HUDEP-2 (cell line): ENCODE data around the gene AMPH.
"Not testable (repeated sequence)": the region's sequence is repeated elsewhere in the genome, so short reads cannot be mapped to it uniquely, and the experiment has no call there.

Source experiments
- DNase-seq, 76 experiments: peaks; one replicate each; lab custom pipeline; 2025; ENCODE audit not compliant: unreplicated experiment in 76 of 76; lab: John Stamatoyannopoulos, UW

The AMPH gene

GRCh38 chr7:38629651-38630510 is 1.3 kb downstream of the AMPH start:
- no peak for DNase-seq

- DNase-seq, result no peak
These were observed 2.4 kb downstream of the AMPH start for GRCh38 chr7:38628630-38629385.

GRCh38 chr7:38625866-38626265 is 5.3 kb downstream of the AMPH start:
- DNase-seq, result no peak

- DNase-seq, result no peak
These were observed 15.5 kb downstream of the AMPH start for GRCh38 chr7:38615665-38616064.

- DNase-seq, result no peak
These were observed 23.7 kb downstream of the AMPH start for GRCh38 chr7:38607466-38607865.

- no peak for DNase-seq
These were observed 30.4 kb downstream of the AMPH start for GRCh38 chr7:38600741-38601140.

GRCh38 chr7:38594949-38595348 is 36.2 kb downstream of the AMPH start:
- DNase-seq, result no peak

- no peak for DNase-seq
These were observed 38.4 kb downstream of the AMPH start for GRCh38 chr7:38592737-38593288.

GRCh38 chr7:38585572-38586354 is 45.4 kb downstream of the AMPH start:
- DNase-seq, result no peak

- no peak for DNase-seq
These were observed 46.5 kb downstream of the AMPH start for GRCh38 chr7:38584443-38585210.

- DNase-seq, result no peak
These were observed 50.7 kb downstream of the AMPH start for GRCh38 chr7:38580485-38580884.

GRCh38 chr7:38574086-38574485 is 57.1 kb downstream of the AMPH start:
- DNase-seq, result no peak

GRCh38 chr7:38571620-38572019 is 59.6 kb downstream of the AMPH start:
- DNase-seq, result not testable (repeated sequence)

GRCh38 chr7:38568497-38568896 is 62.7 kb downstream of the AMPH start:
- DNase-seq, result no peak

GRCh38 chr7:38565289-38565688 is 65.9 kb downstream of the AMPH start:
- DNase-seq, result no peak

GRCh38 chr7:38563741-38564140 is 67.4 kb downstream of the AMPH start:
- DNase-seq, result no peak

GRCh38 chr7:38561166-38561565 is 70.0 kb downstream of the AMPH start:
- no peak for DNase-seq

GRCh38 chr7:38558761-38559345 is 72.3 kb downstream of the AMPH start:
- no peak for DNase-seq

- DNase-seq, result no peak
These were observed 76.6 kb downstream of the AMPH start for GRCh38 chr7:38554586-38554985.

GRCh38 chr7:38550836-38551235 is 80.3 kb downstream of the AMPH start:
- no peak for DNase-seq
